SU-DHL-6 (cell line): ENCODE measurements around the gene PLEKHF1.

Experiments used
- CTCF ChIP-seq: fragments of 200-600 bp; sonication (generic); IDR thresholded peaks from one replicate; pipeline ENCODE4 v1.5.1; 2017; ENCODE audit warnings: antibody characterized with exemption, mild to moderate bottlenecking, low read length, moderate library complexity; ENCODE audit not compliant: insufficient read depth, poor library complexity, severe bottlenecking
- EZH2phosphoT487 ChIP-seq: fragments of 200-600 bp; sonication (generic), shearing (Covaris generic); conservative IDR thresholded peaks from 2 replicates; pipeline ENCODE4 v1.6.1; 2018; ENCODE audit warnings: mild to moderate bottlenecking, antibody characterized with exemption, low read length, moderate library complexity, mixed read lengths

DNA sequence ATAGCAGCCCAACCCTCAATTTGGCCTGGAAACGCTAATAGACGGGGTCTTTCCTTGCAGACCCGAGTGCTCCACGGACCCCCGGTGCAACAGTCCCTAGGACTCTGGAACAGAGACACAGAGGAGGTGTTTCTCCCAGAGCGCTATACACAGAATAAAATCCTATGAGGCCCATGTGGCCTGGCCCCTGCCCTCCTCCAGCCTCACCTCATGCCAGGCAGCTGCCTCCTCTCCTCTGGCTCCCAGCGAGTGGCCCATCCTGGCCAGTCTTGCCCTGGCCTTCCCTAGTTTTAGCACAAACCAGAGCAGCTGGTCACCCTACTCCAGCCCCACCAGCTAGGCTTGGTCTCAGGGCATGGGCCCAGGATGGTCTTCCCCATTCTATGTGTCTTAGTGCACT is 38.9 kb upstream of the PLEKHF1 start:
- TF ChIP-seq CTCF (no peak), EZH2phosphoT487 (no peak)
